Caco-2 (cell line): Measurements from ENCODE around the gene MRPS10. TPM values are rescaled to one million over a fixed set of nuclear protein-coding genes. Genes with fewer than 3 reads are reported as not detected.

ENCODE experiments used
- BruUV-seq: library from RNA; stranded (reverse); fragments of 400-500 nt; replicated peaks from 2 replicates; lab custom pipeline; 2021; lab: Mats Ljungman, UMichigan
- CTCF ChIA-PET: fragments of 300-600 bp; sonication (Branson Sonifier 250); formaldehyde crosslinking; loops from one replicate; lab custom pipeline; 2022; ENCODE audit warnings: antibody characterized with exemption; lab: Charles Lee
- POLR2A ChIA-PET: fragments of 300-600 bp; sonication (Branson Sonifier 250); formaldehyde crosslinking; loops from one replicate; lab custom pipeline; 2022; ENCODE audit warnings: antibody characterized with exemption; lab: Charles Lee
- DNase-seq, 2 experiments: peaks; one replicate each; pipeline versions ENCODE4 v3.0.0 to v3.0.0-alpha.2; 2020 to 2022
- H3K27me3 ChIP-seq: replicated peaks from 2 replicates; pipeline ENCODE4 v1.6.0; 2011; ENCODE audit warnings: low read length; ENCODE audit not compliant: control insufficient read depth, insufficient read depth
- H3K36me3 ChIP-seq: 2 replicates; pipeline ENCODE4 v1.5.1; 2011; ENCODE audit warnings: low read length; ENCODE audit not compliant: control insufficient read depth, insufficient read depth
- H3K4me1 ChIP-seq: fragments of 250-450 bp; sonication (Bioruptor Pico); 2 replicates; pipeline ENCODE4 v1.5.1; 2020; ENCODE audit warnings: mild to moderate bottlenecking
- H3K4me3 ChIP-seq: 2 replicates; pipeline ENCODE4 v1.5.1; 2011; ENCODE audit warnings: low read depth, mild to moderate bottlenecking, control low read depth, low read length
- H3K9me3 ChIP-seq: fragments of 250-450 bp; sonication (Bioruptor Pico); 2 replicates; pipeline ENCODE4 v1.5.1; 2020; ENCODE audit warnings: mild to moderate bottlenecking, moderate library complexity
- H3K27ac Mint-ChIP-seq: one replicate; pipeline ENCODE4 v1.8.0; 2022; ENCODE audit warnings: mixed read lengths; ENCODE audit not compliant: unreplicated experiment
- H3K27me3 Mint-ChIP-seq: one replicate; pipeline ENCODE4 v1.8.0; 2022; ENCODE audit warnings: mixed read lengths; ENCODE audit not compliant: insufficient read depth, unreplicated experiment
- H3K36me3 Mint-ChIP-seq: one replicate; pipeline ENCODE4 v1.8.0; 2022; ENCODE audit warnings: mild to moderate bottlenecking, mixed read lengths; ENCODE audit not compliant: insufficient read depth, unreplicated experiment
- H3K4me1 Mint-ChIP-seq: one replicate; pipeline ENCODE4 v1.8.0; 2022; ENCODE audit warnings: low read depth, mixed read lengths; ENCODE audit not compliant: unreplicated experiment
- H3K4me3 Mint-ChIP-seq: one replicate; pipeline ENCODE4 v1.8.0; 2022; ENCODE audit warnings: mild to moderate bottlenecking, moderate library complexity, mixed read lengths; ENCODE audit not compliant: unreplicated experiment
- H3K9me3 Mint-ChIP-seq: one replicate; pipeline ENCODE4 v1.8.0; 2022; ENCODE audit warnings: mixed read lengths; ENCODE audit not compliant: unreplicated experiment
- CTCF ChIP-seq, 2 experiments: fragments of 200-600 bp in 1 of 2; IDR thresholded peaks; 1 replicate in 1 of 2; 2 replicates in 1 of 2; pipeline versions ENCODE4 v1.5.1 to v1.8.0; 2011 to 2022; ENCODE audit warnings: antibody characterized with exemption in 1 of 2, control low read depth in 1 of 2, inconsistent platforms in 1 of 2, low read depth in 1 of 2, low read length in 1 of 2, mild to moderate bottlenecking in 1 of 2, moderate library complexity in 1 of 2; ENCODE audit not compliant: insufficient read depth in 1 of 2, severe bottlenecking in 1 of 2, unreplicated experiment in 1 of 2
- intact Hi-C: fragments of 100-400 bp; cut with micrococcal nuclease; formaldehyde crosslinking; loops from one replicate; pipeline ENCODE4 v1.10.0; 2022; ENCODE audit not compliant: unreplicated experiment
- total RNA-seq: library from RNA; stranded (reverse); gene quantifications from 2 replicates; pipeline ENCODE4 v1.2.3, GENCODE V29; 2022

MRPS10 gene
- total RNA-seq, 1 experiment from 2014 or later, result 38.6 TPM

GRCh38 chr6:42260972-42261371 is 43.3 kb upstream of the MRPS10 start:
- Mint-ChIP-seq H3K9me3 (no peaks in the 10 kb centered on the region), H3K4me3 (no peak overlapping the region), H3K4me1 (no peaks in the 10 kb centered on the region), H3K36me3 (no peaks in the 10 kb centered on the region), H3K27ac (no peak overlapping the region), H3K27me3 (no peaks in the 10 kb centered on the region)
- no peaks in the 10 kb centered on the region for H3K9me3 ChIP-seq
- peaks cover 3% of the 10 kb centered on the region; the same call in 1 of the 2 replicates for H3K4me1 ChIP-seq
- intact Hi-C loops, result no loop called here
- POLR2A ChIA-PET, result no interaction called here
- no peak overlapping the region for H3K4me3 ChIP-seq
- TF ChIP-seq CTCF (IDR thresholded peaks at IDR 0.05; ENCODE audit: insufficient read depth in 1 of 2, low read depth in 1 of 2, low read length in 1 of 2, severe bottlenecking in 1 of 2, unreplicated experiment in 1 of 2), result peak; percentile 32 to 39
- no peaks in the 10 kb centered on the region for H3K36me3 ChIP-seq
- BruUV-seq, result no TSS peak
- DNase-seq, result peak in 1 of 2 experiments; percentile 38
- H3K27me3 ChIP-seq, result no peaks in the 10 kb centered on the region; the same call in 1 of the 2 replicates
- CTCF ChIA-PET, result interaction anchor here (0.6 to 1.8 kb wide), 3 partner anchors 34 to 400 kb away, joined by 3 to 8 read pairs (median 7); no protein-coding TSS in a partner anchor

- Mint-ChIP-seq H3K27me3 (no peaks in the 10 kb centered on the region), H3K27ac (no peak overlapping the region), H3K4me1 (no peaks in the 10 kb centered on the region), H3K9me3 (no peaks in the 10 kb centered on the region), H3K36me3 (no peaks in the 10 kb centered on the region), H3K4me3 (no peak overlapping the region)
- DNase-seq, result peak; percentile 10 to 39
- no peaks in the 10 kb centered on the region for H3K9me3 ChIP-seq
- POLR2A ChIA-PET, result no interaction called here
- BruUV-seq, result no TSS peak
- CTCF ChIA-PET, result interaction anchor here (0.5 to 1.8 kb wide), 4 partner anchors 33 to 400 kb away, joined by 3 to 8 read pairs (median 6); no protein-coding TSS in a partner anchor
- H3K4me3 ChIP-seq, result no peak overlapping the region
- peaks cover 3% of the 10 kb centered on the region; the same call in 1 of the 2 replicates for H3K4me1 ChIP-seq
- no peaks in the 10 kb centered on the region for H3K36me3 ChIP-seq
- intact Hi-C loops, result no loop called here
- H3K27me3 ChIP-seq, result no peaks in the 10 kb centered on the region; the same call in 1 of the 2 replicates
- no peak for TF ChIP-seq CTCF (IDR thresholded peaks at IDR 0.05; ENCODE audit: insufficient read depth in 1 of 2, low read depth in 1 of 2, low read length in 1 of 2, severe bottlenecking in 1 of 2, unreplicated experiment in 1 of 2)
Measured at GRCh38 chr6:42260396-42260888, 42.8 kb upstream of the MRPS10 start.

- no peaks in the 10 kb centered on the region for H3K36me3 Mint-ChIP-seq
- no peak overlapping the region for H3K4me3 Mint-ChIP-seq
- no peak for TF ChIP-seq CTCF (IDR thresholded peaks at IDR 0.05; ENCODE audit: insufficient read depth in 1 of 2, low read depth in 1 of 2, low read length in 1 of 2, severe bottlenecking in 1 of 2, unreplicated experiment in 1 of 2)
- ChIA-PET CTCF (interaction anchor here (0.5 to 1.8 kb wide), 4 partner anchors 12 to 288 kb away, joined by 4 to 8 read pairs (median 6); no protein-coding TSS in a partner anchor), POLR2A (no interaction called here)
- intact Hi-C loops, result no loop called here
- no peak overlapping the region for H3K4me3 ChIP-seq
- H3K27me3 ChIP-seq, result no peaks in the 10 kb centered on the region; the same call in 1 of the 2 replicates
- H3K27me3 Mint-ChIP-seq, result no peaks in the 10 kb centered on the region
- no peak for DNase-seq
- H3K27ac Mint-ChIP-seq, result no peak overlapping the region
- H3K4me1 ChIP-seq, result peaks cover 3% of the 10 kb centered on the region; the same call in 1 of the 2 replicates
- no TSS peak for BruUV-seq
- no peaks in the 10 kb centered on the region for H3K36me3 ChIP-seq
- H3K4me1 Mint-ChIP-seq, result no peaks in the 10 kb centered on the region
- no peaks in the 10 kb centered on the region for H3K9me3 Mint-ChIP-seq
- H3K9me3 ChIP-seq, result no peaks in the 10 kb centered on the region
Measured at GRCh38 chr6:42259841-42260395, 42.3 kb upstream of the MRPS10 start.
